ENCODE data around the gene PCDHB3.
"Not testable (repeated sequence)": the region's sequence is repeated elsewhere in the genome, so short reads cannot be mapped to it uniquely, and the experiment has no call there.

The PCDHB3 gene

GRCh38 chr5:141121985-141122384, 21.7 kb downstream of the PCDHB3 start:
- H3K4me3 ChIP-seq (ENCODE audit: low read depth, low read length) = no peak overlapping the region
- H3K36me3 ChIP-seq (ENCODE audit: control insufficient read depth in 2 of 2, insufficient read depth in 1 of 2, low read length in 2 of 2) = no peaks in the 10 kb centered on the region
- H3K9me3 ChIP-seq (ENCODE audit: control insufficient read depth, insufficient read depth, low read depth, low read length) = no peaks in the 10 kb centered on the region
- no peaks in the 10 kb centered on the region for H3K4me1 ChIP-seq (ENCODE audit: control insufficient read depth, insufficient read depth, low read length)
- POLR2A ChIA-PET = no interaction called here
- TF ChIP-seq, protein P1, sequence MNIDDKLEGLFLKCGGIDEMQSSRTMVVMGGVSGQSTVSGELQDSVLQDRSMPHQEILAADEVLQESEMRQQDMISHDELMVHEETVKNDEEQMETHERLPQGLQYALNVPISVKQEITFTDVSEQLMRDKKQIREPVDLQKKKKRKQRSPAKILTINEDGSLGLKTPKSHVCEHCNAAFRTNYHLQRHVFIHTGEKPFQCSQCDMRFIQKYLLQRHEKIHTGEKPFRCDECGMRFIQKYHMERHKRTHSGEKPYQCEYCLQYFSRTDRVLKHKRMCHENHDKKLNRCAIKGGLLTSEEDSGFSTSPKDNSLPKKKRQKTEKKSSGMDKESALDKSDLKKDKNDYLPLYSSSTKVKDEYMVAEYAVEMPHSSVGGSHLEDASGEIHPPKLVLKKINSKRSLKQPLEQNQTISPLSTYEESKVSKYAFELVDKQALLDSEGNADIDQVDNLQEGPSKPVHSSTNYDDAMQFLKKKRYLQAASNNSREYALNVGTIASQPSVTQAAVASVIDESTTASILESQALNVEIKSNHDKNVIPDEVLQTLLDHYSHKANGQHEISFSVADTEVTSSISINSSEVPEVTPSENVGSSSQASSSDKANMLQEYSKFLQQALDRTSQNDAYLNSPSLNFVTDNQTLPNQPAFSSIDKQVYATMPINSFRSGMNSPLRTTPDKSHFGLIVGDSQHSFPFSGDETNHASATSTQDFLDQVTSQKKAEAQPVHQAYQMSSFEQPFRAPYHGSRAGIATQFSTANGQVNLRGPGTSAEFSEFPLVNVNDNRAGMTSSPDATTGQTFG (tag by site-specific recombination; IDR thresholded peaks at IDR 0.05; ENCODE audit: borderline replicate concordance) = no peak
- TF ChIP-seq ZNF514 (tag by site-specific recombination; IDR thresholded peaks at IDR 0.05) (no peak), ZNF184 (tag by site-specific recombination; IDR thresholded peaks at IDR 0.05) (no peak), SCRT1 (tag by site-specific recombination; IDR thresholded peaks at IDR 0.05; ENCODE audit: borderline replicate concordance) (no peak), ZNF221 (tag by site-specific recombination; IDR thresholded peaks at IDR 0.05; ENCODE audit: borderline replicate concordance) (no peak), ZNF629 (tag by site-specific recombination; IDR thresholded peaks at IDR 0.05) (no peak), ZSCAN4 (tag by site-specific recombination; IDR thresholded peaks at IDR 0.05) (no peak), ZNF660 (tag by site-specific recombination; IDR thresholded peaks at IDR 0.05) (no peak), ZNF610 (tag by site-specific recombination; IDR thresholded peaks at IDR 0.05; ENCODE audit: borderline replicate concordance) (no peak), ZNF280D (tag by site-specific recombination; IDR thresholded peaks at IDR 0.05) (no peak), GFI1B (tag by site-specific recombination; IDR thresholded peaks at IDR 0.05) (no peak), ZNF292 (tag by site-specific recombination; IDR thresholded peaks at IDR 0.05; ENCODE audit: borderline replicate concordance, low read depth) (no peak), ZNF548 (tag by site-specific recombination; IDR thresholded peaks at IDR 0.05) (no peak)
- H3K27ac ChIP-seq (ENCODE audit: extremely low read depth, low read depth, low read length) = no peak overlapping the region
- CTCF ChIA-PET = interaction anchor here (0.6 to 0.8 kb wide), 3 partner anchors 28 to 227 kb away, joined by 3 to 6 read pairs (median 3); partner anchors contain the start of gene PCDHB6

GRCh38 chr5:141123396-141124135, 23.3 kb downstream of the PCDHB3 start:
- CTCF ChIA-PET; H3K36me3 ChIP-seq (ENCODE audit: control insufficient read depth in 2 of 2, insufficient read depth in 1 of 2, low read length in 2 of 2); H3K9me3 ChIP-seq (ENCODE audit: control insufficient read depth, insufficient read depth, low read depth, low read length); H3K27ac ChIP-seq (ENCODE audit: extremely low read depth, low read depth, low read length); H3K4me1 ChIP-seq (ENCODE audit: control insufficient read depth, insufficient read depth, low read length); H3K4me3 ChIP-seq (ENCODE audit: low read depth, low read length); POLR2A ChIA-PET: not testable (repeated sequence)

DNA sequence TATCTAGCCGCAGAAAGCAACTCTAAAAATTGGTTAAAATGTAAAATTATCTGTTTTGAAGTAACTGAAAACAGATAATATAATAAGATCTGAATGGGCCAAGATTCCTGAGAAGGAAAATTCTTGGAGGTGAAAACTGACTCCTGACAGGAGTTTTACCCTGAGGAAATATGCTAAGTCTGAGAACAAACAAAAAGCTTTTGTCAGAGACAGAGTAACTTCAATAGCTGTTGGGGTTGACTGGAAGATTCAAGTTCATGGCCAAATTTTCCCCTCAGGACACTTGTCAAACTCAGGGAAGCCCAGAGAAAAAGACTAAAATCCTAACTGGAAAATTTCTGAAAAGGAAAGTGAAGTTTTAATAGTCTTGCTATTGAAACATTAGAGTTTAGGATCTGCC, 27.0 kb downstream of the PCDHB3 start:
- H3K9me3 ChIP-seq (ENCODE audit: control insufficient read depth, insufficient read depth, low read depth, low read length) = no peaks in the 10 kb centered on the region
- ChIA-PET CTCF (no interaction called here), POLR2A (no interaction called here)
- H3K27ac ChIP-seq (ENCODE audit: extremely low read depth, low read depth, low read length) = no peak overlapping the region
- no peak overlapping the region for H3K4me3 ChIP-seq (ENCODE audit: low read depth, low read length)
- H3K4me1 ChIP-seq (ENCODE audit: control insufficient read depth, insufficient read depth, low read length) = no peaks in the 10 kb centered on the region
- H3K36me3 ChIP-seq (ENCODE audit: control insufficient read depth in 2 of 2, insufficient read depth in 1 of 2, low read length in 2 of 2) = no peaks in the 10 kb centered on the region
- no peak for TF ChIP-seq ZSCAN4 (tag by site-specific recombination; IDR thresholded peaks at IDR 0.05)
- TF ChIP-seq MYNN (tag by site-specific recombination; IDR thresholded peaks at IDR 0.05; ENCODE audit: borderline replicate concordance) = no peak
- TF ChIP-seq RBAK (tag by site-specific recombination; IDR thresholded peaks at IDR 0.05) = no peak
- TF ChIP-seq, protein P2, sequence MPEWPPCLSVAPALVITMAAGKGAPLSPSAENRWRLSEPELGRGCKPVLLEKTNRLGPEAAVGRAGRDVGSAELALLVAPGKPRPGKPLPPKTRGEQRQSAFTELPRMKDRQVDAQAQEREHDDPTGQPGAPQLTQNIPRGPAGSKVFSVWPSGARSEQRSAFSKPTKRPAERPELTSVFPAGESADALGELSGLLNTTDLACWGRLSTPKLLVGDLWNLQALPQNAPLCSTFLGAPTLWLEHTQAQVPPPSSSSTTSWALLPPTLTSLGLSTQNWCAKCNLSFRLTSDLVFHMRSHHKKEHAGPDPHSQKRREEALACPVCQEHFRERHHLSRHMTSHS (tag by site-specific recombination; IDR thresholded peaks at IDR 0.05) = no peak
- TF ChIP-seq ZIC2 (tag by site-specific recombination; IDR thresholded peaks at IDR 0.05) = no peak
- no peak for TF ChIP-seq TRIM28 (IDR thresholded peaks at IDR 0.05; ENCODE audit: borderline replicate concordance, low read length)
- no peak for TF ChIP-seq ZNF596 (tag by site-specific recombination; IDR thresholded peaks at IDR 0.05)
- no peak for TF ChIP-seq MZF1 (tag by site-specific recombination; IDR thresholded peaks at IDR 0.05; ENCODE audit: borderline replicate concordance)
- TF ChIP-seq ZFP37 (tag by site-specific recombination; IDR thresholded peaks at IDR 0.05) = no peak

Measured in HEK293 (cell line).